Measurements from ENCODE around the gene B4GALNT4. TPM values are rescaled to one million over a fixed set of nuclear protein-coding genes. Genes with fewer than 3 reads are reported as not detected.

B4GALNT4 gene
- total and polyA plus RNA-seq, 7 donors = 1.4 to 9.1 (median 5.5) TPM; not detected in 1

GRCh38 chr11:350723-351255 lies 18.5 kb upstream of the B4GALNT4 start:
- no peak overlapping the region for H3K4me3 ChIP-seq
- no peaks in the 10 kb centered on the region for H3K36me3 ChIP-seq
- H3K27me3 ChIP-seq = no peaks in the 10 kb centered on the region
- peak overlapping the region in 1 of 4 donors; percentile 10 for H3K27ac ChIP-seq
- DNase-seq = no peak
- no peaks in the 10 kb centered on the region for H3K9me3 ChIP-seq
- intact Hi-C loops (cut with DNase I) = no loop called here
- peaks cover 0 to 34% (median 33%) of the 10 kb centered on the region in 4 donors for H3K4me1 ChIP-seq
- 41 to 73% methylated on average over 18 of the region's 18 CpGs for WGBS, 2 donors
- TF ChIP-seq POLR2AphosphoS5 (IDR thresholded peaks at IDR 0.05) (no peak), POLR2A (IDR thresholded peaks at IDR 0.05) (no peak), CTCF (IDR thresholded peaks at IDR 0.05) (no peak), EP300 (IDR thresholded peaks at IDR 0.05) (no peak)

GRCh38 chr11:351411-351810 lies 17.9 kb upstream of the B4GALNT4 start:
- Histone ChIP-seq H3K36me3 (no peaks in the 10 kb centered on the region), H3K27ac (peak overlapping the region in 1 of 4 donors; percentile 10), H3K27me3 (no peaks in the 10 kb centered on the region), H3K4me3 (no peak overlapping the region), H3K4me1 (peaks cover 0 to 34% (median 33%) of the 10 kb centered on the region in 4 donors), H3K9me3 (no peaks in the 10 kb centered on the region)
- TF ChIP-seq POLR2AphosphoS5 (IDR thresholded peaks at IDR 0.05) (no peak), EP300 (IDR thresholded peaks at IDR 0.05) (no peak)
- no peak for DNase-seq
- WGBS, 2 donors = 96% methylated on average over 14 of the region's 14 CpGs
- intact Hi-C loops (cut with DNase I) = no loop called here

- Histone ChIP-seq H3K4me3 (no peak overlapping the region), H3K27me3 (no peaks in the 10 kb centered on the region), H3K36me3 (no peaks in the 10 kb centered on the region), H3K9me3 (no peaks in the 10 kb centered on the region), H3K27ac (peak overlapping the region; percentile 98 to 100 (median 100)), H3K4me1 (peaks cover 0 to 34% (median 33%) of the 10 kb centered on the region in 4 donors)
- intact Hi-C loops (cut with DNase I) = loop anchor here (1.0 kb wide), 1 partner anchor 26 kb away; no protein-coding TSS in a partner anchor
- DNase-seq = no peak
- WGBS, 2 donors = 89 to 91% methylated on average over 12 of the region's 12 CpGs
- no peak for TF ChIP-seq POLR2AphosphoS5 (IDR thresholded peaks at IDR 0.05)
Observed at GRCh38 chr11:352456-353031, 16.8 kb upstream of the B4GALNT4 start.

- Histone ChIP-seq H3K27ac (peak overlapping the region; percentile 98 to 100 (median 100)), H3K4me1 (peaks cover 0 to 40% (median 35%) of the 10 kb centered on the region in 4 donors), H3K27me3 (no peaks in the 10 kb centered on the region), H3K36me3 (no peaks in the 10 kb centered on the region), H3K4me3 (no peak overlapping the region), H3K9me3 (no peaks in the 10 kb centered on the region)
- WGBS, 2 donors = 28 to 44% methylated on average over 16 of the region's 16 CpGs
- DNase-seq = peak; percentile 96
- peak in 1 of 4 donors; percentile 10 for TF ChIP-seq EP300 (IDR thresholded peaks at IDR 0.05)
- TF ChIP-seq POLR2AphosphoS5 (IDR thresholded peaks at IDR 0.05) = peak; percentile 53 to 80 (median 66)
- TF ChIP-seq POLR2A (IDR thresholded peaks at IDR 0.05) = no peak
- intact Hi-C loops (cut with DNase I) = loop anchor here (1.0 kb wide), 1 partner anchor 27 kb away; no protein-coding TSS in a partner anchor
Observed at GRCh38 chr11:353179-353873, 16.0 kb upstream of the B4GALNT4 start.

- DNase-seq = peak; percentile 99
- TF ChIP-seq POLR2AphosphoS5 (IDR thresholded peaks at IDR 0.05) (peak; percentile 68 to 91 (median 82)), POLR2A (IDR thresholded peaks at IDR 0.05) (peak; percentile 19 to 44), CTCF (IDR thresholded peaks at IDR 0.05) (no peak), EP300 (IDR thresholded peaks at IDR 0.05) (peak in 3 of 4 donors; percentile 70 to 75 (median 75))
- intact Hi-C loops (cut with DNase I) = loop anchor here (2.0 to 5.0 kb wide), 4 partner anchors 47 to 149 kb away; partner anchors contain the start of genes BET1L and RIC8A
- peak overlapping the region; percentile 98 to 100 (median 100) for H3K27ac ChIP-seq
- 3 to 5% methylated on average over 74 to 76 of the region's 76 CpGs for WGBS, 2 donors
- peaks cover 0 to 16% (median 4%) of the 10 kb centered on the region in 3 donors for H3K27me3 ChIP-seq
- H3K4me1 ChIP-seq = peaks cover 0 to 45% (median 37%) of the 10 kb centered on the region in 4 donors
- no peaks in the 10 kb centered on the region for H3K36me3 ChIP-seq
- H3K9me3 ChIP-seq = no peaks in the 10 kb centered on the region
- peak overlapping the region; percentile 33 to 48 (median 46) for H3K4me3 ChIP-seq
Observed at GRCh38 chr11:355581-356458, 13.5 kb upstream of the B4GALNT4 start.
